ENCODE results near the gene MLH3.

GRCh38 chr14:74984236-74985027 lies 66.8 kb downstream of the MLH3 start:
- TF ChIP-seq CTCF (IDR thresholded peaks at IDR 0.05; ENCODE audit: poor library complexity, severe bottlenecking) (no peak), EP300 (conservative IDR thresholded peaks at IDR 0.05; ENCODE audit: poor library complexity, severe bottlenecking) (no peak), POLR2AphosphoS5 (IDR thresholded peaks at IDR 0.05) (no peak), EZH2 (IDR thresholded peaks at IDR 0.05; ENCODE audit: borderline replicate concordance, insufficient read depth, low read length, poor library complexity, severe bottlenecking) (no peak), TAF1 (IDR thresholded peaks at IDR 0.05; ENCODE audit: low read depth) (no peak)

All from neural cell (in vitro differentiated cells).